Activated CD8-positive, alpha-beta memory T cell treated with anti-CD3 and anti-CD28 coated beads, Interleukin-2, amount 50 U/mL, for 24 hours (primary cell): ENCODE measurements around the gene RAPGEF4.
"Not testable (repeated sequence)": the region's sequence is repeated elsewhere in the genome, so short reads cannot be mapped to it uniquely, and the experiment has no call there.

Experiments
- DNase-seq: peaks from one replicate; pipeline ENCODE4 v3.0.0-alpha.2; 2020; ENCODE audit errors: extremely low read depth

Gene RAPGEF4

GRCh38 chr2:172726172-172726735, 9.4 kb upstream of the RAPGEF4 start:
- DNase-seq = no peak

GRCh38 chr2:172730411-172730810, 5.2 kb upstream of the RAPGEF4 start:
- DNase-seq = no peak

GRCh38 chr2:172734711-172735581, 699 bp upstream of the RAPGEF4 start:
- no peak for DNase-seq

GRCh38 chr2:172736424-172737174, 954 bp downstream of the RAPGEF4 start:
- DNase-seq = no peak

GRCh38 chr2:172739661-172740266, 4.1 kb downstream of the RAPGEF4 start:
- DNase-seq = no peak

- DNase-seq = no peak
Measured at GRCh38 chr2:172740856-172741255, 5.2 kb downstream of the RAPGEF4 start.

GRCh38 chr2:172742931-172743540, 7.4 kb downstream of the RAPGEF4 start:
- no peak for DNase-seq

- no peak for DNase-seq
Measured at GRCh38 chr2:172743898-172744297, 8.3 kb downstream of the RAPGEF4 start.

- no peak for DNase-seq
Measured at GRCh38 chr2:172745636-172746035, 10.0 kb downstream of the RAPGEF4 start.

GRCh38 chr2:172748543-172748942, 12.9 kb downstream of the RAPGEF4 start:
- DNase-seq = not testable (repeated sequence)

- no peak for DNase-seq
Measured at GRCh38 chr2:172749388-172749787, 13.7 kb downstream of the RAPGEF4 start.

GRCh38 chr2:172751564-172751963, 15.9 kb downstream of the RAPGEF4 start:
- DNase-seq = no peak

GRCh38 chr2:172753610-172754009, 18.0 kb downstream of the RAPGEF4 start:
- no peak for DNase-seq

- DNase-seq = no peak
Measured at GRCh38 chr2:172759441-172759840, 23.8 kb downstream of the RAPGEF4 start.

GRCh38 chr2:172761306-172761705, 25.7 kb downstream of the RAPGEF4 start:
- no peak for DNase-seq

- DNase-seq = no peak
Measured at GRCh38 chr2:172762574-172762973, 26.9 kb downstream of the RAPGEF4 start.

GRCh38 chr2:172763079-172763478, 27.4 kb downstream of the RAPGEF4 start:
- DNase-seq = no peak

GRCh38 chr2:172765662-172766061, 30.0 kb downstream of the RAPGEF4 start:
- DNase-seq = no peak

GRCh38 chr2:172768401-172768800, 32.8 kb downstream of the RAPGEF4 start:
- DNase-seq = no peak

GRCh38 chr2:172769879-172770278, 34.2 kb downstream of the RAPGEF4 start:
- no peak for DNase-seq

- no peak for DNase-seq
Measured at GRCh38 chr2:172770887-172771286, 35.2 kb downstream of the RAPGEF4 start.

- DNase-seq = no peak
Measured at GRCh38 chr2:172772633-172773032, 37.0 kb downstream of the RAPGEF4 start.
